Measurements from ENCODE around the gene CPA4. TPM values are rescaled to one million over a fixed set of nuclear protein-coding genes. Genes with fewer than 3 reads are reported as not detected.

The CPA4 gene
- total RNA-seq, 1 experiment from 2014 or later = 3.1 TPM

GRCh38 chr7:130277763-130278643 is 15.0 kb upstream of the CPA4 start:
- Histone ChIP-seq H3K4me3 (ENCODE audit: low read depth in 2 of 2, low read length in 2 of 2) (no peak overlapping the region), H3K27me3 (ENCODE audit: control insufficient read depth, insufficient read depth, low read length) (no peaks in the 10 kb centered on the region), H3K9me3 (ENCODE audit: control insufficient read depth, insufficient read depth, low read depth, low read length) (no peaks in the 10 kb centered on the region), H3K27ac (ENCODE audit: low read length) (no peak overlapping the region), H3K36me3 (ENCODE audit: control insufficient read depth, insufficient read depth, low read length) (no peaks in the 10 kb centered on the region), H3K4me1 (ENCODE audit: control insufficient read depth, insufficient read depth, low read length) (no peaks in the 10 kb centered on the region)
- no TSS peak for BruUV-seq (replicated peaks)
- CTCF ChIA-PET = no interaction called here
- peak; percentile 78; the same call in 1 of the 2 replicates for ATAC-seq
- in situ Hi-C loops (cut with HindIII; ENCODE audit: low pct_unique_long_range_greater_than_20kb, low sequenced_read_pairs) = no loop called here
- intact Hi-C loops (cut with micrococcal nuclease; ENCODE audit: unreplicated experiment) = no loop called here
- no peak for TF ChIP-seq TCF7L2 (IDR thresholded peaks at IDR 0.05; ENCODE audit: low read depth, low read length)
- TF ChIP-seq, protein P1, sequence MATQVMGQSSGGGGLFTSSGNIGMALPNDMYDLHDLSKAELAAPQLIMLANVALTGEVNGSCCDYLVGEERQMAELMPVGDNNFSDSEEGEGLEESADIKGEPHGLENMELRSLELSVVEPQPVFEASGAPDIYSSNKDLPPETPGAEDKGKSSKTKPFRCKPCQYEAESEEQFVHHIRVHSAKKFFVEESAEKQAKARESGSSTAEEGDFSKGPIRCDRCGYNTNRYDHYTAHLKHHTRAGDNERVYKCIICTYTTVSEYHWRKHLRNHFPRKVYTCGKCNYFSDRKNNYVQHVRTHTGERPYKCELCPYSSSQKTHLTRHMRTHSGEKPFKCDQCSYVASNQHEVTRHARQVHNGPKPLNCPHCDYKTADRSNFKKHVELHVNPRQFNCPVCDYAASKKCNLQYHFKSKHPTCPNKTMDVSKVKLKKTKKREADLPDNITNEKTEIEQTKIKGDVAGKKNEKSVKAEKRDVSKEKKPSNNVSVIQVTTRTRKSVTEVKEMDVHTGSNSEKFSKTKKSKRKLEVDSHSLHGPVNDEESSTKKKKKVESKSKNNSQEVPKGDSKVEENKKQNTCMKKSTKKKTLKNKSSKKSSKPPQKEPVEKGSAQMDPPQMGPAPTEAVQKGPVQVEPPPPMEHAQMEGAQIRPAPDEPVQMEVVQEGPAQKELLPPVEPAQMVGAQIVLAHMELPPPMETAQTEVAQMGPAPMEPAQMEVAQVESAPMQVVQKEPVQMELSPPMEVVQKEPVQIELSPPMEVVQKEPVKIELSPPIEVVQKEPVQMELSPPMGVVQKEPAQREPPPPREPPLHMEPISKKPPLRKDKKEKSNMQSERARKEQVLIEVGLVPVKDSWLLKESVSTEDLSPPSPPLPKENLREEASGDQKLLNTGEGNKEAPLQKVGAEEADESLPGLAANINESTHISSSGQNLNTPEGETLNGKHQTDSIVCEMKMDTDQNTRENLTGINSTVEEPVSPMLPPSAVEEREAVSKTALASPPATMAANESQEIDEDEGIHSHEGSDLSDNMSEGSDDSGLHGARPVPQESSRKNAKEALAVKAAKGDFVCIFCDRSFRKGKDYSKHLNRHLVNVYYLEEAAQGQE (IDR thresholded peaks at IDR 0.05; ENCODE audit: insufficient read depth in 1 of 2, low read depth in 2 of 2, low read length in 1 of 2) = no peak
- peak; percentile 63 for TF ChIP-seq CTCF (IDR thresholded peaks at IDR 0.05)
- DNase-seq (ENCODE audit: low read depth, low spot score) = no peak
- POLR2A ChIA-PET = no interaction called here

- no peaks in the 10 kb centered on the region for H3K9me3 ChIP-seq (ENCODE audit: control insufficient read depth, insufficient read depth, low read depth, low read length)
- no peak for DNase-seq (ENCODE audit: low read depth, low spot score)
- intact Hi-C loops (cut with micrococcal nuclease; ENCODE audit: unreplicated experiment) (no loop called here), in situ Hi-C loops (cut with HindIII; ENCODE audit: low pct_unique_long_range_greater_than_20kb, low sequenced_read_pairs) (no loop called here)
- H3K4me3 ChIP-seq (ENCODE audit: low read depth in 2 of 2, low read length in 2 of 2) = no peak overlapping the region
- BruUV-seq (replicated peaks) = no TSS peak
- H3K36me3 ChIP-seq (ENCODE audit: control insufficient read depth, insufficient read depth, low read length) = no peaks in the 10 kb centered on the region
- H3K27me3 ChIP-seq (ENCODE audit: control insufficient read depth, insufficient read depth, low read length) = no peaks in the 10 kb centered on the region
- no peaks in the 10 kb centered on the region for H3K4me1 ChIP-seq (ENCODE audit: control insufficient read depth, insufficient read depth, low read length)
- no peak for ATAC-seq
- ChIA-PET CTCF (no interaction called here), POLR2A (no interaction called here)
- TF ChIP-seq CTCF (IDR thresholded peaks at IDR 0.05) (no peak), SIN3A (IDR thresholded peaks at IDR 0.05; ENCODE audit: borderline replicate concordance, insufficient read depth, low read depth, low read length) (no peak), TCF7L2 (IDR thresholded peaks at IDR 0.05; ENCODE audit: low read depth, low read length) (no peak), POLR2AphosphoS5 (IDR thresholded peaks at IDR 0.05; ENCODE audit: low read depth, low read length) (no peak)
- TF ChIP-seq, protein P1 (IDR thresholded peaks at IDR 0.05; ENCODE audit: insufficient read depth in 1 of 2, low read depth in 2 of 2, low read length in 1 of 2) = no peak
- H3K27ac ChIP-seq (ENCODE audit: low read length) = no peak overlapping the region
Observed at GRCh38 chr7:130278860-130279259, 14.1 kb upstream of the CPA4 start.
